Dendritic cell treated with granulocyte-macrophage colony-stimulating factor and Interleukin-4, amounts not matched to agents 40 ng/mL and 50 ng/mL, for 4 days (primary cell): Measurements from ENCODE around the gene LDB2.
"Not testable (repeated sequence)": the region's sequence is repeated elsewhere in the genome, so short reads cannot be mapped to it uniquely, and the experiment has no call there.

ENCODE experiments used
- H3K27ac Mint-ChIP-seq: one replicate; pipeline ENCODE4 v1.8.0; 2022; ENCODE audit warnings: mild to moderate bottlenecking, mixed read lengths
- H3K27me3 Mint-ChIP-seq: one replicate; pipeline ENCODE4 v1.8.0; 2022; ENCODE audit warnings: mild to moderate bottlenecking, mixed read lengths
- H3K36me3 Mint-ChIP-seq: one replicate; pipeline ENCODE4 v1.8.0; 2022; ENCODE audit warnings: low read depth, mixed read lengths
- H3K4me1 Mint-ChIP-seq: one replicate; pipeline ENCODE4 v1.8.0; 2022; ENCODE audit warnings: low read depth, mixed read lengths
- H3K4me3 Mint-ChIP-seq: one replicate; pipeline ENCODE4 v1.8.0; 2022; ENCODE audit warnings: mild to moderate bottlenecking, moderate library complexity, mixed read lengths
- H3K9me3 Mint-ChIP-seq: one replicate; pipeline ENCODE4 v1.8.0; 2022; ENCODE audit warnings: mixed read lengths
- intact Hi-C: fragments of 100-400 bp; cut with micrococcal nuclease; formaldehyde crosslinking; loops from one replicate; pipeline ENCODE4 v1.15.0; 2022

Gene LDB2

DNA sequence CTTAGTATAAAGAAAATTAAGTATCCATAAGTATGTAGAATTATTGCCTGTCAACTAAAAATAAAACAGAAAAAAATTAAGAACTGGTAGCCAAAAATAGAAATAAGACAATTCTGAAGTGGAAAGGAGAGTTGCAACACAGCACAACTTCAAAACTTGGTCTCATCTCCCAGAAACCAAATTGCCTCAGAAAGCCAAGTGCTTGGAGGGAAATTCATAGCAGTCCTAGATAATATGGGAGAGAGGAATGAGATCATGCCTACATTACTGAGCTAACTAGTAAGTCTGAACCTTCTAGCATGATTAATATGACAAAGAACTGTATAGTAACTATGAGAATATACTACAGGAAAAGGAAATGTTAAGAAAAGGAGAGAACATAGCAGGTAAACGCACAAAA, 256.5 kb downstream of the LDB2 start:
- Mint-ChIP-seq H3K27me3 (no peaks in the 10 kb centered on the region), H3K4me1 (no peaks in the 10 kb centered on the region), H3K4me3 (no peak overlapping the region), H3K9me3 (peaks cover 8% of the 10 kb centered on the region), H3K36me3 (no peaks in the 10 kb centered on the region), H3K27ac (no peak overlapping the region)
- intact Hi-C loops, result no loop called here

- H3K27me3 Mint-ChIP-seq, result no peaks in the 10 kb centered on the region
- no peak overlapping the region for H3K4me3 Mint-ChIP-seq
- peaks cover 8% of the 10 kb centered on the region for H3K9me3 Mint-ChIP-seq
- intact Hi-C loops, result no loop called here
- H3K36me3 Mint-ChIP-seq, result no peaks in the 10 kb centered on the region
- H3K27ac Mint-ChIP-seq, result no peak overlapping the region
- no peaks in the 10 kb centered on the region for H3K4me1 Mint-ChIP-seq
Observed at GRCh38 chr4:16636912-16637630, 261.4 kb downstream of the LDB2 start.

GRCh38 chr4:16636304-16636703, 262.1 kb downstream of the LDB2 start:
- Mint-ChIP-seq H3K4me1 (no peaks in the 10 kb centered on the region), H3K36me3 (no peaks in the 10 kb centered on the region), H3K27ac (no peak overlapping the region), H3K9me3 (peaks cover 13% of the 10 kb centered on the region), H3K4me3 (no peak overlapping the region), H3K27me3 (no peaks in the 10 kb centered on the region)
- intact Hi-C loops, result no loop called here

GRCh38 chr4:16629274-16629673, 269.2 kb downstream of the LDB2 start:
- H3K27me3 Mint-ChIP-seq, H3K4me1 Mint-ChIP-seq, H3K4me3 Mint-ChIP-seq, H3K36me3 Mint-ChIP-seq, H3K27ac Mint-ChIP-seq, intact Hi-C loops: not testable (repeated sequence)
- H3K9me3 Mint-ChIP-seq, result peaks cover 12% of the 10 kb centered on the region

- H3K36me3 Mint-ChIP-seq, H3K4me3 Mint-ChIP-seq, H3K27me3 Mint-ChIP-seq, H3K9me3 Mint-ChIP-seq, intact Hi-C loops, H3K4me1 Mint-ChIP-seq, H3K27ac Mint-ChIP-seq: not testable (repeated sequence)
Observed at GRCh38 chr4:16628835-16629234, 269.6 kb downstream of the LDB2 start.

GRCh38 chr4:16627999-16628398, 270.4 kb downstream of the LDB2 start:
- no peaks in the 10 kb centered on the region for H3K27me3 Mint-ChIP-seq
- H3K4me3 Mint-ChIP-seq, result no peak overlapping the region
- H3K4me1 Mint-ChIP-seq, result no peaks in the 10 kb centered on the region
- no peaks in the 10 kb centered on the region for H3K36me3 Mint-ChIP-seq
- intact Hi-C loops, result no loop called here
- no peak overlapping the region for H3K27ac Mint-ChIP-seq
- H3K9me3 Mint-ChIP-seq, result peaks cover 9% of the 10 kb centered on the region

DNA sequence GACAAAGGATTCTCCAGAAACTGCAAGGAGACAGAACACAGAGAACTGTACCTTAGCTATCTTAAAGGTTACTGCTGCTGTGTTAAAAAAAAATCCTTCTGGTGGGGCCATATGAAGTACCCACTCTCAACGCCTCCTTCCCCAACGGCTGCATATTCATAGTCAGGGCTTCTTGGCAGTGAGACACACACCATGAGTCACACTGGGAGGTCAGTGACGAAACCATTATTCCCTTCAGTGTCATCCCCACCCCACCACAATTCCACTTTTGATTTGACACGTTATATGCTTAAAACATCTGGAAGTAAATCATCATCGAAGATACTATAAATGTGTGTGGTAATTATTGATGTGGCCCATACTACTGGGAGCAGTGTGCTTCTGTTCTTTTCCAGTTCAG, 271.5 kb downstream of the LDB2 start:
- H3K4me1 Mint-ChIP-seq, result no peaks in the 10 kb centered on the region
- intact Hi-C loops, result no loop called here
- no peak overlapping the region for H3K27ac Mint-ChIP-seq
- H3K27me3 Mint-ChIP-seq, result no peaks in the 10 kb centered on the region
- H3K36me3 Mint-ChIP-seq, result no peaks in the 10 kb centered on the region
- peaks cover 9% of the 10 kb centered on the region for H3K9me3 Mint-ChIP-seq
- no peak overlapping the region for H3K4me3 Mint-ChIP-seq

- Mint-ChIP-seq H3K36me3 (no peaks in the 10 kb centered on the region), H3K27me3 (no peaks in the 10 kb centered on the region), H3K27ac (no peak overlapping the region), H3K4me1 (no peaks in the 10 kb centered on the region), H3K4me3 (no peak overlapping the region), H3K9me3 (no peaks in the 10 kb centered on the region)
- intact Hi-C loops, result no loop called here
Observed at GRCh38 chr4:16622826-16623225, 275.6 kb downstream of the LDB2 start.

DNA sequence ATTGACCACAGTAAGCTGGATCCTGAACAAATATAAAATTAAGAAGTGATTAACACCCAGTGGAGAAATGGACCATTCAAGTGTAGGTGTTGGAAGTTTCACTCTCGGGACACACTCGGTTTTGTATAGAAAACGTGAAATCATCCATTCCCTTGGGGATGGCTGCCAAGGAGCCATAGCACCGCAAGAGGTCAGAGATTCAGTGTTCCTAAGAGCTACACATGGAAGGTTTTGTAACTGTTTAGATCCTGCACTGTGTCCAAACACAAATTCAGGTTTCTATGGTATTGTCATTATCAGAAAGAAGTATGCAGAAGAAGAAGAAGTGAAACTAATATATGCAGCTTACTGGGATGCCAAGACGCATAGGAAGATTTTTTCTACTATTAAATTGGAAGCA, 281.0 kb downstream of the LDB2 start:
- Mint-ChIP-seq H3K27me3 (no peaks in the 10 kb centered on the region), H3K9me3 (no peaks in the 10 kb centered on the region), H3K36me3 (no peaks in the 10 kb centered on the region), H3K4me1 (no peaks in the 10 kb centered on the region), H3K27ac (no peak overlapping the region), H3K4me3 (no peak overlapping the region)
- intact Hi-C loops, result no loop called here

DNA sequence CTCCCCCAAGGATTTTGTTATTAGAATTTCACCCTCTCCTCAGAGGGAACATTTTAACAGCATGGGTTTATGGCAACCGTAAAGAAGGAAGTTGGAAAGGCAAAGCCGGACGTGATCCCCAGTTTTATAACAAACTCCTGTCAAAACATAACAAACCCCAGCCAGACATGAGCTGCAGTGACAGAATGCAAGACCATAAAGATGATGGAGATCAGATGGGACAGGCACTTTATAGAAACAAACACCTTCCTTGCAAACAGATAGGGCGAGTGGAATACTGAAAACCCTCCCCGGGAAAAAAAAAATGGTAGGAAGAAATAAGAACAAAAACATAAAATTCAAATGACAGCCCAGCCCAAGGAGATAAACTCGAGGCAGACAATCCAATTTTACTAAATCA, 281.4 kb downstream of the LDB2 start:
- Mint-ChIP-seq H3K27me3 (no peaks in the 10 kb centered on the region), H3K4me1 (no peaks in the 10 kb centered on the region), H3K9me3 (peaks cover 3% of the 10 kb centered on the region), H3K4me3 (no peak overlapping the region), H3K36me3 (no peaks in the 10 kb centered on the region), H3K27ac (no peak overlapping the region)
- intact Hi-C loops, result no loop called here

GRCh38 chr4:16609170-16609758, 289.2 kb downstream of the LDB2 start:
- intact Hi-C loops, result no loop called here
- H3K27ac Mint-ChIP-seq, result no peak overlapping the region
- no peaks in the 10 kb centered on the region for H3K36me3 Mint-ChIP-seq
- no peaks in the 10 kb centered on the region for H3K4me1 Mint-ChIP-seq
- H3K27me3 Mint-ChIP-seq, result no peaks in the 10 kb centered on the region
- H3K4me3 Mint-ChIP-seq, result no peak overlapping the region
- peaks cover 40% of the 10 kb centered on the region for H3K9me3 Mint-ChIP-seq

- Mint-ChIP-seq H3K9me3 (peaks cover 40% of the 10 kb centered on the region), H3K4me1 (no peaks in the 10 kb centered on the region), H3K27me3 (no peaks in the 10 kb centered on the region), H3K4me3 (no peak overlapping the region), H3K27ac (no peak overlapping the region), H3K36me3 (no peaks in the 10 kb centered on the region)
- intact Hi-C loops, result no loop called here
Observed at GRCh38 chr4:16608611-16609125, 289.8 kb downstream of the LDB2 start.

- Mint-ChIP-seq H3K36me3 (no peaks in the 10 kb centered on the region), H3K9me3 (peaks cover 40% of the 10 kb centered on the region), H3K4me3 (no peak overlapping the region), H3K4me1 (no peaks in the 10 kb centered on the region), H3K27ac (no peak overlapping the region), H3K27me3 (no peaks in the 10 kb centered on the region)
- intact Hi-C loops, result no loop called here
Observed at GRCh38 chr4:16608123-16608522, 290.3 kb downstream of the LDB2 start.

- intact Hi-C loops, result no loop called here
Observed at GRCh38 chr4:16607241-16608066, 291.0 kb downstream of the LDB2 start.

More at GRCh38 chr4:16607241-16608066, 291.0 kb downstream of the LDB2 start:
- Mint-ChIP-seq H3K4me1 (no peaks in the 10 kb centered on the region), H3K27me3 (no peaks in the 10 kb centered on the region), H3K27ac (no peak overlapping the region), H3K9me3 (peaks cover 40% of the 10 kb centered on the region), H3K36me3 (no peaks in the 10 kb centered on the region), H3K4me3 (no peak overlapping the region)
